Endothelial cell of umbilical vein (primary cell): Measurements from ENCODE around the gene CHRNB1.

Experiments
- CTCF ChIP-seq, 2 donors: IDR thresholded peaks; 1 replicate in 1 of 2; 2 replicates in 1 of 2; pipeline ENCODE4 v1.5.1; 2011; ENCODE audit warnings: low read length in 2 of 2, mild to moderate bottlenecking in 2 of 2, moderate library complexity in 2 of 2, control low read depth in 1 of 2, inconsistent platforms in 1 of 2, low read depth in 1 of 2; ENCODE audit not compliant: insufficient read depth in 1 of 2; ENCODE audit errors: extremely low read depth in 1 of 2
- JUN ChIP-seq: IDR thresholded peaks from 2 replicates; pipeline ENCODE4 v1.6.1; 2011; ENCODE audit warnings: borderline replicate concordance, low read depth; ENCODE audit not compliant: insufficient read length, insufficient read depth
- POLR2A ChIP-seq: IDR thresholded peaks from 2 replicates; pipeline ENCODE4 v1.6.1; 2012; ENCODE audit warnings: low read depth, mild to moderate bottlenecking, control low read depth, low read length
- POLR2AphosphoS5 ChIP-seq: IDR thresholded peaks from 2 replicates; pipeline ENCODE4 v1.6.1; 2012; ENCODE audit warnings: low read depth, mild to moderate bottlenecking, control low read depth, low read length, moderate library complexity; ENCODE audit not compliant: insufficient read depth

DNA sequence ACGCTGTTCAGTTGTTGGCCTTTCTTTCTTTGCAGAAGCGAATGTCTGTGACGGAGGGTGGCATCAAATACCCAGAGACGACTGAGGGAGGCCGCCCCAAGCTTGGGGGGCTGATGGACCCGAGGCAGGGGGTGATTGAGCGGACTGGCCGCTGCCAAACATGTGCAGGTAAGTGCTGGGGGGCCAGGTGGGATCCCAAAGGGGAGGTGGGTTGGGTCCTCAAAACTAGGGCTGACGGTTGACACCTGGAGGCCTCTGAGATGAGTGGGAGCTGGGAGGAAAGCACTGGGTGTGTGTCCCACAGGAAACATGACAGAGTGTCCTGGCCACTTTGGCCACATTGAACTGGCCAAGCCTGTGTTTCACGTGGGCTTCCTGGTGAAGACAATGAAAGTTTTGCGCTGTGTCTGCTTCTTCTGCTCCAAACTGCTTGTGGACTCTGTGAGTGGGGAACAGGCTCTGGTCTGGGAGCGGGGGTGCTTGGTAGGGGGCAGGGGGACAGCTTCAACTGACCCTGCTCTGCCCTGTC lies 51.1 kb downstream of the CHRNB1 start:
- no peak for TF ChIP-seq CTCF (IDR thresholded peaks at IDR 0.05; ENCODE audit: extremely low read depth in 1 of 2, insufficient read depth in 1 of 2, low read depth in 1 of 2, low read length in 2 of 2)
- TF ChIP-seq POLR2A = no peak
- TF ChIP-seq POLR2AphosphoS5 = no peak
- TF ChIP-seq JUN = no peak
